IMR-90 (cell line): ENCODE results near the gene DPAGT1. TPM values are rescaled to one million over a fixed set of nuclear protein-coding genes. Genes with fewer than 3 reads are reported as not detected.
A peak's percentile ranks its signal among the peaks of the same experiment; 100 is the strongest.

Source experiments
- ATAC-seq: fragments of 200-7000 bp; cut with Tn5 transposase; 2 replicates; pipeline ENCODE4 v1.9.1; 2020; ENCODE audit warnings: low read depth, mild to moderate bottlenecking, moderate library complexity
- BruUV-seq: library from RNA; stranded (reverse); fragments of 400-500 nt; replicated peaks from 2 replicates; lab custom pipeline; 2021; lab: Mats Ljungman, UMichigan
- CTCF ChIA-PET: fragments of 300-600 bp; formaldehyde crosslinking; extraction: SDS; loops from one replicate; lab custom pipeline; 2021; ENCODE audit warnings: antibody characterized with exemption; lab: Yijun Ruan, JAX
- POLR2A ChIA-PET: fragments of 300-600 bp; sonication (Branson Sonifier 250); formaldehyde crosslinking; loops from one replicate; lab custom pipeline; 2022; ENCODE audit warnings: antibody characterized with exemption; ENCODE audit not compliant: unreplicated experiment; lab: Charles Lee
- DNase-seq: peaks from one replicate; pipeline ENCODE4 v3.0.0; 2013
- H2AFZ ChIP-seq: replicated peaks from 2 replicates; pipeline ENCODE3; 2013; ENCODE audit warnings: low read length, mild to moderate bottlenecking; ENCODE audit not compliant: poor library complexity
- H2AK5ac ChIP-seq: 2 replicates; pipeline ENCODE4 v1.6.1; 2013; ENCODE audit warnings: low read depth, low read length, inconsistent platforms
- H2AK9ac ChIP-seq: replicated peaks from 2 replicates; pipeline ENCODE3; 2013; ENCODE audit warnings: mild to moderate bottlenecking, low read depth, low read length, moderate library complexity; ENCODE audit not compliant: poor library complexity
- H2BK120ac ChIP-seq: 2 replicates; pipeline ENCODE4 v1.6.1; 2013; ENCODE audit warnings: low read depth, low read length, inconsistent platforms
- H2BK15ac ChIP-seq: 3 replicates; pipeline ENCODE4 v1.6.1; 2013; ENCODE audit warnings: low read depth, low read length, inconsistent platforms
- H2BK20ac ChIP-seq: 2 replicates; pipeline ENCODE4 v1.6.1; 2013; ENCODE audit warnings: low read depth, mild to moderate bottlenecking, inconsistent platforms, low read length, moderate library complexity
- H2BK5ac ChIP-seq: 2 replicates; pipeline ENCODE4 v1.6.1; 2013; ENCODE audit warnings: mild to moderate bottlenecking, low read depth, low read length, inconsistent platforms; ENCODE audit not compliant: poor library complexity, severe bottlenecking
- H3K14ac ChIP-seq: replicated peaks from 2 replicates; pipeline ENCODE4 v1.6.1; 2013; ENCODE audit warnings: low read depth, low read length, inconsistent platforms
- H3K18ac ChIP-seq: 2 replicates; pipeline ENCODE4 v1.6.1; 2013; ENCODE audit warnings: low read depth, low read length, control low read depth
- H3K23ac ChIP-seq: 2 replicates; pipeline ENCODE4 v1.6.1; 2013; ENCODE audit warnings: low read depth, low read length, inconsistent platforms
- H3K27ac ChIP-seq: 2 replicates; pipeline ENCODE4 v1.5.1; 2013; ENCODE audit warnings: mild to moderate bottlenecking, control low read depth, low read length; ENCODE audit not compliant: insufficient read depth
- H3K27me3 ChIP-seq: 2 replicates; pipeline ENCODE4 v1.6.1; 2013; ENCODE audit warnings: low read length; ENCODE audit not compliant: control insufficient read depth, insufficient read depth
- H3K36me3 ChIP-seq: 2 replicates; pipeline ENCODE4 v1.6.1; 2013; ENCODE audit warnings: low read length, mixed read lengths; ENCODE audit not compliant: control insufficient read depth, insufficient read depth
- H3K4ac ChIP-seq: 2 replicates; pipeline ENCODE4 v1.6.1; 2013; ENCODE audit warnings: low read depth, low read length, inconsistent platforms
- H3K4me1 ChIP-seq: 2 replicates; pipeline ENCODE4 v1.6.1; 2013; ENCODE audit warnings: low read length, mixed read lengths; ENCODE audit not compliant: control insufficient read depth, insufficient read depth
- H3K4me2 ChIP-seq: 2 replicates; pipeline ENCODE4 v1.6.1; 2013; ENCODE audit warnings: low read depth, mild to moderate bottlenecking, control low read depth, low read length, moderate library complexity
- H3K4me3 ChIP-seq: 2 replicates; pipeline ENCODE4 v1.5.1; 2013; ENCODE audit warnings: low read depth, mild to moderate bottlenecking, control low read depth, low read length, moderate library complexity; ENCODE audit not compliant: insufficient read depth
- H3K56ac ChIP-seq: 2 replicates; pipeline ENCODE4 v1.6.1; 2013; ENCODE audit warnings: low read length, inconsistent platforms; ENCODE audit not compliant: insufficient read depth; ENCODE audit errors: extremely low read depth
- H3K79me1 ChIP-seq, 2 experiments: 2 replicates each; pipeline ENCODE4 v1.6.1; 2013; ENCODE audit warnings: low read length in 2 of 2, inconsistent platforms in 1 of 2, low read depth in 1 of 2
- H3K9ac ChIP-seq: 2 replicates; pipeline ENCODE4 v1.6.1; 2013; ENCODE audit warnings: low read depth, low read length, control low read depth
- H3K9me1 ChIP-seq: 2 replicates; pipeline ENCODE4 v1.6.1; 2013; ENCODE audit warnings: low read length, inconsistent platforms; ENCODE audit not compliant: insufficient read depth
- H3K9me3 ChIP-seq: 2 replicates; pipeline ENCODE4 v1.6.1; 2013; ENCODE audit warnings: low read length; ENCODE audit not compliant: control insufficient read depth, insufficient read depth
- H4K20me1 ChIP-seq: 2 replicates; pipeline ENCODE4 v1.6.1; 2013; ENCODE audit warnings: low read length, inconsistent platforms; ENCODE audit not compliant: insufficient read depth
- H4K5ac ChIP-seq: 2 replicates; pipeline ENCODE4 v1.6.1; 2013; ENCODE audit warnings: mild to moderate bottlenecking, low read depth, low read length, control low read depth
- H4K8ac ChIP-seq, 2 experiments: 2 replicates each; pipeline ENCODE4 v1.6.1; 2013; ENCODE audit warnings: low read depth in 2 of 2, low read length in 2 of 2, control low read depth in 1 of 2, inconsistent platforms in 1 of 2
- H4K91ac ChIP-seq: 2 replicates; pipeline ENCODE4 v1.6.1; 2013; ENCODE audit warnings: low read depth, low read length, inconsistent platforms; ENCODE audit not compliant: insufficient read depth
- BHLHE40 ChIP-seq: fragments of 150-350 bp; IDR thresholded peaks from 2 replicates; pipeline ENCODE4 v1.6.1; 2016; ENCODE audit warnings: mild to moderate bottlenecking, low read depth, low read length
- ELK1 ChIP-seq: fragments of 150-350 bp; IDR thresholded peaks from 2 replicates; pipeline ENCODE4 v1.6.1; 2016; ENCODE audit warnings: low read depth, mild to moderate bottlenecking, low read length, moderate library complexity, borderline replicate concordance
- FOS ChIP-seq: fragments of 150-350 bp; IDR thresholded peaks from 2 replicates; pipeline ENCODE4 v1.6.1; 2016; ENCODE audit warnings: low read depth, low read length
- MAFK ChIP-seq: IDR thresholded peaks from 2 replicates; pipeline ENCODE4 v1.6.1; 2012; ENCODE audit warnings: low read depth, low read length, improper control_type of control experiment
- MAZ ChIP-seq: IDR thresholded peaks from 2 replicates; pipeline ENCODE4 v1.6.1; 2012; ENCODE audit warnings: low read depth, mild to moderate bottlenecking, low read length, improper control_type of control experiment, moderate library complexity, borderline replicate concordance
- MXI1 ChIP-seq: IDR thresholded peaks from 2 replicates; pipeline ENCODE4 v1.6.1; 2012; ENCODE audit warnings: low read depth, mild to moderate bottlenecking, low read length, moderate library complexity, borderline replicate concordance
- NFE2L2 ChIP-seq: fragments of 150-350 bp; IDR thresholded peaks from 2 replicates; pipeline ENCODE4 v1.6.1; 2016; ENCODE audit warnings: low read depth, mild to moderate bottlenecking, low read length
- RAD21 ChIP-seq: IDR thresholded peaks from 2 replicates; pipeline ENCODE4 v1.6.1; 2012; ENCODE audit warnings: low read length, improper control_type of control experiment
- RCOR1 ChIP-seq: IDR thresholded peaks from 2 replicates; pipeline ENCODE4 v1.6.1; 2012; ENCODE audit warnings: mild to moderate bottlenecking, low read length, improper control_type of control experiment; ENCODE audit not compliant: insufficient replicate concordance
- RFX5 ChIP-seq: IDR thresholded peaks from 2 replicates; pipeline ENCODE4 v1.8.0; 2012; ENCODE audit warnings: low read depth, mild to moderate bottlenecking, low read length, moderate library complexity
- SMC3 ChIP-seq: fragments of 150-350 bp; IDR thresholded peaks from 2 replicates; pipeline ENCODE4 v1.6.1; 2016; ENCODE audit warnings: low read depth, mild to moderate bottlenecking, antibody characterized with exemption, low read length, moderate library complexity
- WGBS, 2 experiments: methylation state at CpG; one replicate each; pipeline versions ENCODE4 v1.1.5 to v1.1.7; 2013; ENCODE audit warnings: missing lambda C conversion rate in 2 of 2; ENCODE audit not compliant: insufficient read length in 1 of 2; ENCODE audit errors: extremely low coverage in 2 of 2; 5-methylcytosine and 5-hydroxymethylcytosine counted together
- dilution Hi-C: fragments of 300-500 bp; cut with HindIII; formaldehyde crosslinking; loops from one replicate; pipeline ENCODE4 v1.14.3; 2018; ENCODE audit warnings: low sequenced_read_pairs; ENCODE audit not compliant: unreplicated experiment
- in situ Hi-C: fragments of 300-500 bp; cut with MboI; formaldehyde crosslinking; loops from 3 replicates; pipeline ENCODE4 v1.14.3; 2019; ENCODE audit warnings: low sequenced_read_pairs, inconsistent platforms, mixed read lengths
- intact Hi-C: fragments of 100-400 bp; cut with micrococcal nuclease; formaldehyde crosslinking; loops from 2 replicates; pipeline ENCODE4 v1.10.0; 2022
- polyA plus RNA-seq, 3 experiments: library from polyadenylated mRNA; depleted of rRNA; stranded (reverse); fragments of >200 nt; gene quantifications; 2 replicates each; pipeline ENCODE4 v1.2.3, GENCODE V29; 2012; ENCODE audit warnings: low replicate concordance in 1 of 3
- total RNA-seq: library from RNA; depleted of rRNA; stranded (reverse); fragments of >200 nt; gene quantifications from 2 replicates; pipeline ENCODE4 v1.2.3, GENCODE V29; 2012
- TF ChIP-seq, protein P1 (sequence below): fragments of 150-350 bp; IDR thresholded peaks from 2 replicates; pipeline ENCODE4 v1.6.1; 2017; ENCODE audit warnings: mild to moderate bottlenecking, antibody characterized with exemption, low read length, low read depth
- TF ChIP-seq, protein P2 (sequence below): conservative IDR thresholded peaks from 2 replicates; pipeline ENCODE4 v1.5.1; 2012; ENCODE audit warnings: mild to moderate bottlenecking, low read depth, low read length, improper control_type of control experiment

DPAGT1 gene
- total and polyA plus RNA-seq, 2 of the 4 experiments (the other 2 are of a cell fraction): 15.2 to 53.4 TPM

- ATAC-seq: peak; percentile 72
- no peak within 1 kb of the TSS for H4K91ac ChIP-seq
- H4K20me1 ChIP-seq: no peaks in the 10 kb centered on the region
- no peaks in the 10 kb centered on the region; the same call in 1 of the 2 replicates for H3K9me1 ChIP-seq
- H3K4ac ChIP-seq: 0 out of 2 replicates have a peak within 1 kb of the TSS, but pooled peaks have one; percentile 38
- peak within 1 kb of the TSS; percentile 97 for H2AFZ ChIP-seq
- no peak within 1 kb of the TSS for H2BK120ac ChIP-seq
- no peak within 1 kb of the TSS for H4K5ac ChIP-seq
- peaks cover 49% of the 10 kb centered on the region for H3K27me3 ChIP-seq
- dilution Hi-C loops: no loop called here
- peak within 1 kb of the TSS; percentile 96 for H3K4me2 ChIP-seq
- H3K4me3 ChIP-seq: peak within 1 kb of the TSS; percentile 66
- no peak within 1 kb of the TSS for H2BK5ac ChIP-seq
- H2BK15ac ChIP-seq: no peak within 1 kb of the TSS
- no peaks in the 10 kb centered on the region for H3K9me3 ChIP-seq
- no peak for DNase-seq
- H2AK5ac ChIP-seq: no peak within 1 kb of the TSS
- H2BK20ac ChIP-seq: no peak within 1 kb of the TSS
- H3K4me1 ChIP-seq: 0 out of 2 replicates have a peak, but pooled peaks cover 2% of the 10 kb centered on the region
- H3K18ac ChIP-seq: no peak within 1 kb of the TSS; the same call in 1 of the 2 replicates
- no peak within 1 kb of the TSS for H3K27ac ChIP-seq
- POLR2A ChIA-PET: interaction anchor here (0.6 kb wide), 1 partner anchor 114 kb away, joined by 4 read pairs; no protein-coding TSS in a partner anchor
- peak within 1 kb of the TSS; percentile 72 for H3K23ac ChIP-seq
- H3K14ac ChIP-seq: peak within 1 kb of the TSS; percentile 74; the same call in 1 of the 2 replicates
- CTCF ChIA-PET: no interaction called here
- H3K9ac ChIP-seq: peak within 1 kb of the TSS; percentile 51; the same call in 1 of the 2 replicates
- BruUV-seq: no TSS peak
- H3K36me3 ChIP-seq: no peaks in the 10 kb centered on the region
- intact Hi-C loops: loop anchor here (5.0 kb wide), 2 partner anchors 173 to 188 kb away; no protein-coding TSS in a partner anchor
- WGBS, 2 experiments: 3% methylated on average over 15 of the region's 73 CpGs; no CpG with 5 or more reads in 1 of the 2 experiments
- no peak within 1 kb of the TSS for H3K56ac ChIP-seq
- no peak within 1 kb of the TSS for H2AK9ac ChIP-seq
- in situ Hi-C loops: no loop called here
- H3K79me1 ChIP-seq: no peaks in the 10 kb centered on the region
- H4K8ac ChIP-seq: peak within 1 kb of the TSS in 1 of 2 experiments; percentile 13; a peak in 1 of 4 replicates
- TF ChIP-seq FOS (no peak), MAFK (no peak), MXI1 (no peak), MAZ (no peak), RFX5 (no peak), RCOR1 (no peak), SMC3 (no peak), NFE2L2 (no peak), RAD21 (no peak), BHLHE40 (no peak), ELK1 (no peak)
- TF ChIP-seq, protein P1, sequence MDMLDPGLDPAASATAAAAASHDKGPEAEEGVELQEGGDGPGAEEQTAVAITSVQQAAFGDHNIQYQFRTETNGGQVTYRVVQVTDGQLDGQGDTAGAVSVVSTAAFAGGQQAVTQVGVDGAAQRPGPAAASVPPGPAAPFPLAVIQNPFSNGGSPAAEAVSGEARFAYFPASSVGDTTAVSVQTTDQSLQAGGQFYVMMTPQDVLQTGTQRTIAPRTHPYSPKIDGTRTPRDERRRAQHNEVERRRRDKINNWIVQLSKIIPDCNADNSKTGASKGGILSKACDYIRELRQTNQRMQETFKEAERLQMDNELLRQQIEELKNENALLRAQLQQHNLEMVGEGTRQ: no peak
- TF ChIP-seq, protein P2, sequence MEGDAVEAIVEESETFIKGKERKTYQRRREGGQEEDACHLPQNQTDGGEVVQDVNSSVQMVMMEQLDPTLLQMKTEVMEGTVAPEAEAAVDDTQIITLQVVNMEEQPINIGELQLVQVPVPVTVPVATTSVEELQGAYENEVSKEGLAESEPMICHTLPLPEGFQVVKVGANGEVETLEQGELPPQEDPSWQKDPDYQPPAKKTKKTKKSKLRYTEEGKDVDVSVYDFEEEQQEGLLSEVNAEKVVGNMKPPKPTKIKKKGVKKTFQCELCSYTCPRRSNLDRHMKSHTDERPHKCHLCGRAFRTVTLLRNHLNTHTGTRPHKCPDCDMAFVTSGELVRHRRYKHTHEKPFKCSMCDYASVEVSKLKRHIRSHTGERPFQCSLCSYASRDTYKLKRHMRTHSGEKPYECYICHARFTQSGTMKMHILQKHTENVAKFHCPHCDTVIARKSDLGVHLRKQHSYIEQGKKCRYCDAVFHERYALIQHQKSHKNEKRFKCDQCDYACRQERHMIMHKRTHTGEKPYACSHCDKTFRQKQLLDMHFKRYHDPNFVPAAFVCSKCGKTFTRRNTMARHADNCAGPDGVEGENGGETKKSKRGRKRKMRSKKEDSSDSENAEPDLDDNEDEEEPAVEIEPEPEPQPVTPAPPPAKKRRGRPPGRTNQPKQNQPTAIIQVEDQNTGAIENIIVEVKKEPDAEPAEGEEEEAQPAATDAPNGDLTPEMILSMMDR: no peak
Observed at GRCh38 chr11:119149018-119149785, 47.5 kb upstream of the DPAGT1 start, which contains the start of gene ABCG4. Gene ABCG4 (plus strand): TSS chr11:119149052. CDS start chr11:119149966, 914 bp downstream.
